ENCODE measurements around the gene ERFL.

ERFL gene

DNA sequence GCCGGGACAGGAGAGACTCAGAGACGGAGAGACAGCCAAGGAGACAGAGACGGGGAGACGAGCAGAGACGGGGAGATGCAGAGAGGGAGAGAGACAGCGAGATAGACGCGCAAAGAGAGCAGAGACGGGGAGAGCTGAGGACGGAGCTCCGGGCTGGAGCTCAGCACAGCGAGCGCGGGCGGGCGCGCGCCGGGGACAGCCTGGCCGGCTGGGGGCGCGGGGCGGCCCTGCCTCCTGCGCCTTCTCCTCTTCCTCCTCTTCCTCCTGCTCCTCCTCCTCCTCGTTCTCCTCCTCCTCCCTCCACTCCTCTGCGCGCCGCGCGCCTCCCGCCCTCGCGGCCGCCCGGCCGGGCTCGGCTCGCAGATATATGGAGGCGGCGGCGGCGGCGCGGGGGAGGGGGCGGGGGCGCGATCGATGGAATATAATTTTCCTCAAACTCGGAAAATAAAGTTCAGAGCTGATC lies at the start of gene ERFL:
ERFL (minus strand) TSS at position 229 of the 463 bp plus-strand sequence. CDS start 15,530 bp downstream, outside the sequence.
- peak; percentile 76 for DNase-seq (ENCODE audit: low spot score)
- in situ Hi-C loops (cut with MboI; ENCODE audit: low pct_unique_long_range_greater_than_20kb, low sequenced_read_pairs, unreplicated experiment) = no loop called here
- peak; percentile 13 for TF ChIP-seq CTCF (IDR thresholded peaks at IDR 0.05; ENCODE audit: extremely low read depth, insufficient read depth, missing control alignments)

- no peak for TF ChIP-seq CTCF (IDR thresholded peaks at IDR 0.05; ENCODE audit: extremely low read depth, insufficient read depth, missing control alignments)
- no peak for DNase-seq (ENCODE audit: low spot score)
- in situ Hi-C loops (cut with MboI; ENCODE audit: low pct_unique_long_range_greater_than_20kb, low sequenced_read_pairs, unreplicated experiment) = no loop called here
Measured at GRCh38 chr19:41977916-41978315, 49.7 kb upstream of the ERFL start.

- DNase-seq (ENCODE audit: low spot score) = no peak
- no peak for TF ChIP-seq CTCF (IDR thresholded peaks at IDR 0.05; ENCODE audit: extremely low read depth, insufficient read depth, missing control alignments)
- in situ Hi-C loops (cut with MboI; ENCODE audit: low pct_unique_long_range_greater_than_20kb, low sequenced_read_pairs, unreplicated experiment) = no loop called here
Measured at GRCh38 chr19:41974652-41975051, 46.4 kb upstream of the ERFL start.

- TF ChIP-seq CTCF (IDR thresholded peaks at IDR 0.05; ENCODE audit: extremely low read depth, insufficient read depth, missing control alignments) = no peak
- in situ Hi-C loops (cut with MboI; ENCODE audit: low pct_unique_long_range_greater_than_20kb, low sequenced_read_pairs, unreplicated experiment) = no loop called here
- DNase-seq (ENCODE audit: low spot score) = no peak
Measured at GRCh38 chr19:41971363-41971762, 43.1 kb upstream of the ERFL start.

- in situ Hi-C loops (cut with MboI; ENCODE audit: low pct_unique_long_range_greater_than_20kb, low sequenced_read_pairs, unreplicated experiment) = no loop called here
- TF ChIP-seq CTCF (IDR thresholded peaks at IDR 0.05; ENCODE audit: extremely low read depth, insufficient read depth, missing control alignments) = no peak
- no peak for DNase-seq (ENCODE audit: low spot score)
Measured at GRCh38 chr19:41969772-41970458, 41.7 kb upstream of the ERFL start.

DNA sequence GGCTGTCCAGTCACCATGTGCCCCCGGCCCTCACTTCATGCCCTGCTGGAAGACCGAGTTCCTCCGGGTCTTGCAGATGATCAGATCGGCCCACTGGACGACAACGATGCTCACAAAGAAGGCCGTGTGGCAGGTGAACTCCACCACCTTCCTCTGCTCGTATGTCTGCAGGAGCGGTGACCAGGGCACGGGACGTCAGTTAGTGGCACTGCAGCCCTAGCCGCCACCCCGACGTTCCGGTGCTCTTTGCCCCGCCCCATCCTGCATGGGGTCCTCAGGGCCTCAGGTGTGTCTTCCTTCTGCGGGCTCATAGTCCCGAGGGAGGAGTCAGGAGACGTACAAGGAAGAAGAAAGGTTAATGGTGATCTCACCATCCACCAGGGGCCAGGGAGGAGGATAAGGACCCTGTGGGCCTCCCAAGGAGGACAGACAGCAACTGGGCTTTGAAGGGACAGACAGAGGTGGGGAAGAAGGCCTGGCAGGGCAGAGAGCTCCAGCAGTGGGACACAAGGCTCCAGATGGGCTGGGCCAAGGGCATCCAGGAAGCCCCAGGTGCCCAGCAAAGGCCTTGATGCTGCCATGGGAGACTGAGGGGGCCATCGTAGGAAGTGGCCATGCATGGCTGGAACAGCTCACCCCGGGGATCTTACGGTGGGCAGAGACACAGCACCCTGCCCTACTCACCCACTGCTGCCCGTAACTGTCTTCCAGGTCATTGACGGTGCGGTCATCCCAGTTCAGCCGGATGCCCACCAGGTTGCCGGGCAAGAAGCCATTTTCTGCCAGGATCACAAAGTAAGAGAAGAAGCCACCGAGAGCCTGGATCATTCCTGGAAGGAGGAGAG lies 40.7 kb upstream of the ERFL start:
- in situ Hi-C loops (cut with MboI; ENCODE audit: low pct_unique_long_range_greater_than_20kb, low sequenced_read_pairs, unreplicated experiment) = no loop called here
- TF ChIP-seq CTCF (IDR thresholded peaks at IDR 0.05; ENCODE audit: extremely low read depth, insufficient read depth, missing control alignments) = no peak
- DNase-seq (ENCODE audit: low spot score) = no peak

All from GM13977 (cell line).